Measurements from ENCODE around the gene BTAF1. TPM values are rescaled to one million over a fixed set of nuclear protein-coding genes. Genes with fewer than 3 reads are reported as not detected.

Gene BTAF1
- total and polyA plus RNA-seq, 2 donors, result 15.0 to 49.9 TPM

- 99% methylated on average over 3 of the region's 3 CpGs for WGBS
- Histone ChIP-seq H3K4me3 (ENCODE audit: low read length in 2 of 2) (no peak overlapping the region), H3K4me1 (ENCODE audit: control insufficient read depth in 2 of 2, insufficient read depth in 2 of 2, low read length in 2 of 2) (peaks cover 0 to under 1% of the 10 kb centered on the region in 2 donors), H3K9me3 (ENCODE audit: control insufficient read depth in 2 of 2, insufficient read depth in 1 of 2, low read length in 1 of 2) (no peaks in the 10 kb centered on the region), H3K36me3 (ENCODE audit: control insufficient read depth in 2 of 2, insufficient read depth in 2 of 2, low read length in 1 of 2) (peaks cover 3 to 30% of the 10 kb centered on the region in 2 donors), H3K27ac (ENCODE audit: low read depth in 1 of 2, low read length in 1 of 2) (no peak overlapping the region), H3K27me3 (ENCODE audit: control insufficient read depth in 2 of 2, insufficient read depth in 1 of 2, low read length in 1 of 2) (no peaks in the 10 kb centered on the region)
- DNase-seq (ENCODE audit: low read depth in 6 of 9, low spot score in 9 of 9), result no peak
These were observed 7.4 kb downstream of the BTAF1 start for GRCh38 chr10:91930939-91931338.

- Histone ChIP-seq H3K4me1 (ENCODE audit: control insufficient read depth in 2 of 2, insufficient read depth in 2 of 2, low read length in 2 of 2) (no peaks in the 10 kb centered on the region), H3K36me3 (ENCODE audit: control insufficient read depth in 2 of 2, insufficient read depth in 2 of 2, low read length in 1 of 2) (peaks cover 10 to 34% of the 10 kb centered on the region in 2 donors)
- 64% methylated on average over 3 of the region's 3 CpGs for WGBS
These were observed 8.1 kb downstream of the BTAF1 start for GRCh38 chr10:91931526-91932190.

GRCh38 chr10:91932737-91933136, 9.2 kb downstream of the BTAF1 start:
- no peaks in the 10 kb centered on the region for H3K4me1 ChIP-seq (ENCODE audit: control insufficient read depth in 2 of 2, insufficient read depth in 2 of 2, low read length in 2 of 2)
- DNase-seq (ENCODE audit: low read depth in 6 of 9, low spot score in 9 of 9), result no peak
- no peak overlapping the region for H3K4me3 ChIP-seq (ENCODE audit: low read length in 2 of 2)
- H3K27ac ChIP-seq (ENCODE audit: low read depth in 1 of 2, low read length in 1 of 2), result no peak overlapping the region
- H3K36me3 ChIP-seq (ENCODE audit: control insufficient read depth in 2 of 2, insufficient read depth in 2 of 2, low read length in 1 of 2), result peaks cover 14 to 43% of the 10 kb centered on the region in 2 donors
- H3K27me3 ChIP-seq (ENCODE audit: control insufficient read depth in 2 of 2, insufficient read depth in 1 of 2, low read length in 1 of 2), result no peaks in the 10 kb centered on the region
- WGBS, result 97% methylated on average over 1 of the region's 1 CpG
- H3K9me3 ChIP-seq (ENCODE audit: control insufficient read depth in 2 of 2, insufficient read depth in 1 of 2, low read length in 1 of 2), result no peaks in the 10 kb centered on the region

More at GRCh38 chr10:91931526-91932190, 8.1 kb downstream of the BTAF1 start:
- no peaks in the 10 kb centered on the region for H3K9me3 ChIP-seq (ENCODE audit: control insufficient read depth in 2 of 2, insufficient read depth in 1 of 2, low read length in 1 of 2)
- no peak overlapping the region for H3K4me3 ChIP-seq (ENCODE audit: low read length in 2 of 2)
- no peak overlapping the region for H3K27ac ChIP-seq (ENCODE audit: low read depth in 1 of 2, low read length in 1 of 2)
- no peak for DNase-seq (ENCODE audit: low read depth in 6 of 9, low spot score in 9 of 9)
- H3K27me3 ChIP-seq (ENCODE audit: control insufficient read depth in 2 of 2, insufficient read depth in 1 of 2, low read length in 1 of 2), result no peaks in the 10 kb centered on the region

GRCh38 chr10:91935886-91936285, 12.3 kb downstream of the BTAF1 start:
- WGBS, result 98% methylated on average over 2 of the region's 2 CpGs
- no peaks in the 10 kb centered on the region for H3K4me1 ChIP-seq (ENCODE audit: control insufficient read depth in 2 of 2, insufficient read depth in 2 of 2, low read length in 2 of 2)
- no peaks in the 10 kb centered on the region for H3K9me3 ChIP-seq (ENCODE audit: control insufficient read depth in 2 of 2, insufficient read depth in 1 of 2, low read length in 1 of 2)
- H3K4me3 ChIP-seq (ENCODE audit: low read length in 2 of 2), result no peak overlapping the region
- H3K27ac ChIP-seq (ENCODE audit: low read depth in 1 of 2, low read length in 1 of 2), result no peak overlapping the region
- H3K36me3 ChIP-seq (ENCODE audit: control insufficient read depth in 2 of 2, insufficient read depth in 2 of 2, low read length in 1 of 2), result peaks cover 14 to 49% of the 10 kb centered on the region in 2 donors
- DNase-seq (ENCODE audit: low read depth in 6 of 9, low spot score in 9 of 9), result no peak
- H3K27me3 ChIP-seq (ENCODE audit: control insufficient read depth in 2 of 2, insufficient read depth in 1 of 2, low read length in 1 of 2), result no peaks in the 10 kb centered on the region

- no peak overlapping the region for H3K4me3 ChIP-seq (ENCODE audit: low read length in 2 of 2)
- H3K9me3 ChIP-seq (ENCODE audit: control insufficient read depth in 2 of 2, insufficient read depth in 1 of 2, low read length in 1 of 2), result no peaks in the 10 kb centered on the region
- peaks cover 20 to 38% of the 10 kb centered on the region in 2 donors for H3K36me3 ChIP-seq (ENCODE audit: control insufficient read depth in 2 of 2, insufficient read depth in 2 of 2, low read length in 1 of 2)
- H3K27ac ChIP-seq (ENCODE audit: low read depth in 1 of 2, low read length in 1 of 2), result no peak overlapping the region
- WGBS, result 99% methylated on average over 4 of the region's 4 CpGs
- no peak for DNase-seq (ENCODE audit: low read depth in 6 of 9, low spot score in 9 of 9)
- no peaks in the 10 kb centered on the region for H3K27me3 ChIP-seq (ENCODE audit: control insufficient read depth in 2 of 2, insufficient read depth in 1 of 2, low read length in 1 of 2)
- no peaks in the 10 kb centered on the region for H3K4me1 ChIP-seq (ENCODE audit: control insufficient read depth in 2 of 2, insufficient read depth in 2 of 2, low read length in 2 of 2)
These were observed 16.1 kb downstream of the BTAF1 start for GRCh38 chr10:91939653-91940052.

- no peak for DNase-seq (ENCODE audit: low read depth in 6 of 9, low spot score in 9 of 9)
- 99% methylated on average over 1 of the region's 1 CpG for WGBS
- Histone ChIP-seq H3K27me3 (ENCODE audit: control insufficient read depth in 2 of 2, insufficient read depth in 1 of 2, low read length in 1 of 2) (no peaks in the 10 kb centered on the region), H3K4me3 (ENCODE audit: low read length in 2 of 2) (no peak overlapping the region), H3K4me1 (ENCODE audit: control insufficient read depth in 2 of 2, insufficient read depth in 2 of 2, low read length in 2 of 2) (no peaks in the 10 kb centered on the region), H3K36me3 (ENCODE audit: control insufficient read depth in 2 of 2, insufficient read depth in 2 of 2, low read length in 1 of 2) (peaks cover 12 to 36% of the 10 kb centered on the region in 2 donors), H3K9me3 (ENCODE audit: control insufficient read depth in 2 of 2, insufficient read depth in 1 of 2, low read length in 1 of 2) (no peaks in the 10 kb centered on the region), H3K27ac (ENCODE audit: low read depth in 1 of 2, low read length in 1 of 2) (no peak overlapping the region)
These were observed 17.9 kb downstream of the BTAF1 start for GRCh38 chr10:91941426-91941825.

GRCh38 chr10:91944880-91945630, 21.5 kb downstream of the BTAF1 start:
- H3K9me3 ChIP-seq (ENCODE audit: control insufficient read depth in 2 of 2, insufficient read depth in 1 of 2, low read length in 1 of 2), result no peaks in the 10 kb centered on the region
- DNase-seq (ENCODE audit: low read depth in 6 of 9, low spot score in 9 of 9), result no peak
- H3K27ac ChIP-seq (ENCODE audit: low read depth in 1 of 2, low read length in 1 of 2), result no peak overlapping the region
- H3K4me1 ChIP-seq (ENCODE audit: control insufficient read depth in 2 of 2, insufficient read depth in 2 of 2, low read length in 2 of 2), result no peaks in the 10 kb centered on the region
- no peaks in the 10 kb centered on the region for H3K27me3 ChIP-seq (ENCODE audit: control insufficient read depth in 2 of 2, insufficient read depth in 1 of 2, low read length in 1 of 2)
- peaks cover 5 to 19% of the 10 kb centered on the region in 2 donors for H3K36me3 ChIP-seq (ENCODE audit: control insufficient read depth in 2 of 2, insufficient read depth in 2 of 2, low read length in 1 of 2)
- 93% methylated on average over 5 of the region's 5 CpGs for WGBS
- no peak overlapping the region for H3K4me3 ChIP-seq (ENCODE audit: low read length in 2 of 2)

- Histone ChIP-seq H3K4me1 (ENCODE audit: control insufficient read depth in 2 of 2, insufficient read depth in 2 of 2, low read length in 2 of 2) (no peaks in the 10 kb centered on the region), H3K9me3 (ENCODE audit: control insufficient read depth in 2 of 2, insufficient read depth in 1 of 2, low read length in 1 of 2) (no peaks in the 10 kb centered on the region), H3K36me3 (ENCODE audit: control insufficient read depth in 2 of 2, insufficient read depth in 2 of 2, low read length in 1 of 2) (peaks cover 11 to 57% of the 10 kb centered on the region in 2 donors), H3K4me3 (ENCODE audit: low read length in 2 of 2) (no peak overlapping the region), H3K27me3 (ENCODE audit: control insufficient read depth in 2 of 2, insufficient read depth in 1 of 2, low read length in 1 of 2) (no peaks in the 10 kb centered on the region), H3K27ac (ENCODE audit: low read depth in 1 of 2, low read length in 1 of 2) (no peak overlapping the region)
- over 99% methylated on average over 2 of the region's 2 CpGs for WGBS
- no peak for DNase-seq (ENCODE audit: low read depth in 6 of 9, low spot score in 9 of 9)
These were observed 30.1 kb downstream of the BTAF1 start for GRCh38 chr10:91953600-91954160.

- WGBS, result over 99% methylated on average over 3 of the region's 3 CpGs
- Histone ChIP-seq H3K27ac (ENCODE audit: low read depth in 1 of 2, low read length in 1 of 2) (no peak overlapping the region), H3K4me3 (ENCODE audit: low read length in 2 of 2) (no peak overlapping the region), H3K4me1 (ENCODE audit: control insufficient read depth in 2 of 2, insufficient read depth in 2 of 2, low read length in 2 of 2) (no peaks in the 10 kb centered on the region), H3K27me3 (ENCODE audit: control insufficient read depth in 2 of 2, insufficient read depth in 1 of 2, low read length in 1 of 2) (no peaks in the 10 kb centered on the region), H3K36me3 (ENCODE audit: control insufficient read depth in 2 of 2, insufficient read depth in 2 of 2, low read length in 1 of 2) (peaks cover 14 to 68% of the 10 kb centered on the region in 2 donors), H3K9me3 (ENCODE audit: control insufficient read depth in 2 of 2, insufficient read depth in 1 of 2, low read length in 1 of 2) (no peaks in the 10 kb centered on the region)
- DNase-seq (ENCODE audit: low read depth in 6 of 9, low spot score in 9 of 9), result no peak
These were observed 31.5 kb downstream of the BTAF1 start for GRCh38 chr10:91955114-91955513.
